HG02763 (cell line): Measurements from ENCODE around the gene FBH1.

ENCODE experiments used
- ATAC-seq: cut with Tn5 transposase; IDR thresholded peaks from one replicate; pipeline ENCODE4 v1.9.1; 2021; ENCODE audit warnings: mild to moderate bottlenecking, moderate library complexity; ENCODE audit not compliant: unreplicated experiment

Gene FBH1

DNA sequence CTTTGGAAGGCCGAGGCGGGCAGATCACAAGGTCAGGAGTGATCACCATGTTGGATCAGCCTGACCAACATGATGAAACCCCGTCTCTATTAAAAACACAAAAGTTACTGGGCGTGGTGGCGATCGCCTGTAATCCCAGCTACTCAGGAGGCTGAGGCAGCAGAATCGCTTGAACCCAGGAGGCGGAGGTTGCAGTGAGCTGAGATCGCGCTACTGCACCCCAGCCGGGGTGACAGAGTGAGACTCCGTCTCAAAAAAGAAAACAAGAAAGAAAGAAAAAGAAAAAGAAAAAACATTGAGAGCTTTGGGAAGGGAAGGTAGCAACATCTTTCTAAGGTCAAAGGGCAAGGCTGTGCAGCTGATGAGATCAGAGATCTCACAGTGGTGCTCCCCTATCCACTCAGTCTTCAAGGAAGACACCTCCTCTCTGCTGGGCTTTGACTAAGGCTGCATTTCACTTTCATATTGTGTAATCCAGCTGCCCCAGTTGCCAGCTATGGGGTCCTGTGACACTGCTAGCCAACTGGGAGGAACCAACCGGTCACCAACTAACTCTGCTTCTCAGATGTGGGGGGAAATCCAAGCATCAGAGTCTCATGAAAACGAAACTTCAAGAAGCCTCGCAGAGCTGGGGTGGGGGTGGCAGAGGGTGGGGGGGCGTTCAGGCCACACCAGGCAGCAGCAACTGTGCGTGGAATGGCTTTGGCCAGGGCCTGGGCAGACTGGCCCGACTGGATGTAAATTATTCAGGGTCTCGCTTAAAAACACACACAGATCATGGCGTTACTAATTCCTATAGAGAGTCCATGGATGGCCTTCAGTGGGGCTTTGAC, 85.8 kb downstream of the FBH1 start:
- peak; percentile 52 for ATAC-seq

DNA sequence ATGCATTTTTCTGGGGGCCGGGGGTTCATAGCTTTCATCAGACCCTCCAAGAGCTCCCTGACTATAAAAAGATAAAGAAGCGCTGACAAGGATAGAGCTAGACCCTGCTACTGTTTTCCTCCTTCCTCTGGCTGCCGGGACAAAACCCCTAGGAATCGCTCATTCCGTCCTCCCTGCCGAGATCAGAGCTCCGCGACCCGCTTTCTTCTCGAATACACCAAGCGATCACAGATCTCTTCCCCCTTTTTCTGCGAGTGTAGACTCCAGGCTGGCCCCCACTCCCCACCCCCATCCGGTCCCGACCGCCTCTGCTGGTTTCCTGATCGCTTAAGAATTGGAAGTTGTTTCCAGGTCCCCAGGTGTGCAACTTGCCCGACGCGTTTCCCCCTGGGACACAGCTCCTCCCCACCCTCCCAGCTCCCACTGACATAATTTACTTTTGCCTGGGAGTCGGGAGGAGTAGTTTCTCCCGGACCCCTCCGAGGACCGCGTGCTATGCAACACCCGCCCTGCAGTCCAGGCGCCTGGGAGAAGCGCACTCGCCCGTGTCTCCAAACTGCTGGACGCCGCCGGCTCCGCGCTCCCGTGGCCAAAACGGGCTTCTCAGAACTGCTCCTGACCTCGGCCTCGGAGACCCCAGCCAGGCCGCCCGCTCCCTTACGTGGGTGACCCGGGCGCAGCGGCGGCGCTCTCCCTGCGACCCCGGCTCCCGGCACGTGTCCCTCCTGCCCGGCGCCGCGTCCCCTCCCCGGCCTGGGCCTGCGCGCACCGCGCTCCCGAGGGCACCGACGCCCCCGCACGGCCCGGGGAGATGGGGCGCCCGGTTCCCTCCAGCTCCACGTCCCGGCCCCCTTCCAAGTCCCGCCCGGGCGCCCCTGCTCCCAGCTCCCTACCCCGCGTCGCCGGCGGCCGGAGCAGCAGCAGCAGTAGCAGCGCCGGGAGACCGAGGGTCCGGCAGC, 86.7 kb downstream of the FBH1 start:
- ATAC-seq, result peak; percentile 17

DNA sequence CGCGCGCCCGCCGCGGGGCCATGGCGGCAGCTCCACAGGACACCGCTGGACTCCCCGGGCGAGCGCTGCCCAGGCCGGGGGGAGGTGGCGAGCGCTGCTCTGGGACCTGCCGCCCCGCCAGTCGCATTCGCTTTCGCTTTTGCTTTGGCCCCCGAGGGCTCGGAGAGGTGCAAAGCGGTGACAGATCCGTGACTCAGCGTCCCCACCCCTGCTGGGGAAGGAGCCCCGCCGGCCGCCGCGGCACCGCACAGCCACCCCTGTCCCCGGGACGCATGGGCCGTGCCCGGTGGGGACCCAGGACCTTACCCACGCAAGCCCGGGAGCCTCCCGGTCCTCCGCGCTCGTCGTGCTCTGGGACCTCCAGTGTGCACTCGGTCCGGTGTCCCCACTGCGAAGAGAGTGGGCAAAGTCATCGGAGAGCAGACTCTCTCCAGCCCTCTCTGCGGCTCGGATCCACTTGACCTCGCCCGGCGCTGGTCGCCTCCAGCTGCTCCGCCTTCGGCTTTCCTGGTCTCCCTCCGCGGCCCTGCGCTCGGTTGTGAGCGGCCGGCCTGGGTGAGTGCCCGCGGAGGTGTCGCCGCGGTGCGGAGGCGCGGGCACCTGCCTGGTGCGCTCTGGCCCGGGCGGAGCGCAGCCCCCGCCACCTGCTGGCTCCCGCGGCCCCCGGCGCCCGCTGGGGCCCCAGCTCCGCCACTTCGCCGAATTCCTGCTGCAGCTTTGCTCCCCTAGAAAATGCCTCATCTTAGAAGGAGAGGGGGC, 87.6 kb downstream of the FBH1 start, which contains the start of gene IL15RA:
Gene IL15RA, minus strand, starts transcription at position 73 of the 759 bp plus-strand sequence. Its CDS starts 51 bp downstream, at position 22.
- peak; percentile 58 for ATAC-seq

DNA sequence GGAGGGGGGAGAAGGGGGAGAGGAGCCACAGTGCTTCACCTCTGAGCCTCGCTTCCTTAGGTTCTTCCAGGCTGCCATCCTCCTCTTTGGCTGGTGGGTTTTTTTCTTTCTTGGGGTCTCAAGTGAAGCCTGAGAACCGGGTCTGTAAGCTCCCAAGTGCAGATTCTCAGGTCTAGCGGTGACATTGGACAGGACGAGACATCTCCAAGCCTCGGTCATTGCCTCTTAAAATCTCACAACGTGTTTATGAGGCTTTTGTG, 88.1 kb downstream of the FBH1 start:
- ATAC-seq, result no peak

DNA sequence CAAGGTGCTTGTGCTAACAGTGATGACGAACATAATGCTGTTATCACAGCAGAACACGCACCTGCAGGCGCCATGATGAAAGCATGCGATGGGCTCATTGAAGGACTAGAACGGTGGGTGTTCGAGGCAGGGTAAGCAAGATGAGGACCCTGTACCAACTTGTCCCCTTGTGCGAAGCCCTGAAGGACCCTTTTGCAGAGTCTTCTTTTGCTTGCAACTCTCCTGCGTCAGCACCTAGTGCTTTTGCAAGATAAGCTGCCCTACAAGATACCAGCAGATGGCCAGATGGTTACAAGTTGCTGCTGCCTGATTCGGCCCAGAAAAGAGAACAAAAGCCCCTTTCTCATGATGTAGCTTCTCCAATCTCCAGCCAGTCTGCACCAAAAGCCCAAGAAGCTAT, 91.5 kb downstream of the FBH1 start:
- no peak for ATAC-seq

DNA sequence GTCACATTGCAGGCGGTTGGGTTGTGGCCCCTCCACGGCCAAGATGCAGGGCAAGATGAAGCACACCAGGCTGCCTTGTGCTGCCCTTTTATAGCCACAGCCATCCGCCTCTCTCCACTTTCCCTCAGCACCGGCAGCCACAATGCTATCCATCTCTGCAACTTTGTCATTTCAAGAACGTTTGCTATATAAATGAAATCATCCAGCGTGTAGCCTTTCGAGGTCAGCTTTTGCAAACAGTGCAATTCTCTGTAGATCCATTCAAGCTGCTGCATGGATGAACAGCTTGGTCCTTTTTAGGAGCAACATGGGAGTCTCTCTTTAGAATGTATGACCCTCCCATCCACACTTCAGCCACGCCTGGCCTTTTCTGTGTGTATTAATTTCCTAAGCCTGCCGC, 93.7 kb downstream of the FBH1 start:
- no peak for ATAC-seq

DNA sequence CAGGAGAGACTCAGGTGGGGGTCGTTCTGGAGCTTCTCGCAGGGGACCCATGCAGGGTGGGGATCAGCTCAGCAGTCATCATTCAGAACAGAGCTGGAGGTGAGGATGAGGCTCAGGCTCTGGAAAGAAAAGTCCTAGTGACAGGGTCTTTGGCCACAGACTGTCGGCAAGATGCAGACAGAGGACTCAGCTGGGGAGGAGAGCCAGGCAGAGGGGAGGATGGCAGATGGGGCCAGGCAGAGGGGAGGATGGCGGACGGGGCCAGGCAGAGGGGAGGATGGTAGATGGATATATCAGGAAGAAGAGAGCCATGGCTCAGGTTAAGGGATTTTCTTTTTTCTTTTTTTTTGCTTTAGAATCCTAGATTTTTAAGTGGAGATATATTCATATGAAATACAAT, 95.0 kb downstream of the FBH1 start:
- ATAC-seq, result no peak
